ENCODE measurements around the gene KLHL20.

DNA sequence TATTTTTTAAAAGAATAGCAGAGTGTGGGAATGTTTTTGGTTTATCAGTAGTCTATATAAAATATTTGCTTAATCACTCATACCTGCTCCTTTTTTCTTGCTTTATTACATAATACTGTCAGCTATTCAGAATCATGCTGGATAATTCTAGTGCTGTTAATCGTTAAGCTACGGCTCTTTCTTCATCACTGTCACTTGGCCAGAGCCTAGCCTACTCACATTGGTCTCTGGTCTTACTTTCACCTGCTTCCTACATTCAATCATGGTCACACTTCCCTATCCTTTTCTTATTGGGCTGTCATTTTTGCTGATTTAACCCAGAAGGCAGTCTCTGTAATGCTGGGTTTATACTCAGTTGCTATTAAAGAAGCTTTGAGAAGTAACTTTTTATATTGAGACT, 2.5 kb downstream of the KLHL20 start:
- no peak for TF ChIP-seq EZH2 (IDR thresholded peaks at IDR 0.05; ENCODE audit: insufficient read depth, low read length)
- TF ChIP-seq, protein P1, sequence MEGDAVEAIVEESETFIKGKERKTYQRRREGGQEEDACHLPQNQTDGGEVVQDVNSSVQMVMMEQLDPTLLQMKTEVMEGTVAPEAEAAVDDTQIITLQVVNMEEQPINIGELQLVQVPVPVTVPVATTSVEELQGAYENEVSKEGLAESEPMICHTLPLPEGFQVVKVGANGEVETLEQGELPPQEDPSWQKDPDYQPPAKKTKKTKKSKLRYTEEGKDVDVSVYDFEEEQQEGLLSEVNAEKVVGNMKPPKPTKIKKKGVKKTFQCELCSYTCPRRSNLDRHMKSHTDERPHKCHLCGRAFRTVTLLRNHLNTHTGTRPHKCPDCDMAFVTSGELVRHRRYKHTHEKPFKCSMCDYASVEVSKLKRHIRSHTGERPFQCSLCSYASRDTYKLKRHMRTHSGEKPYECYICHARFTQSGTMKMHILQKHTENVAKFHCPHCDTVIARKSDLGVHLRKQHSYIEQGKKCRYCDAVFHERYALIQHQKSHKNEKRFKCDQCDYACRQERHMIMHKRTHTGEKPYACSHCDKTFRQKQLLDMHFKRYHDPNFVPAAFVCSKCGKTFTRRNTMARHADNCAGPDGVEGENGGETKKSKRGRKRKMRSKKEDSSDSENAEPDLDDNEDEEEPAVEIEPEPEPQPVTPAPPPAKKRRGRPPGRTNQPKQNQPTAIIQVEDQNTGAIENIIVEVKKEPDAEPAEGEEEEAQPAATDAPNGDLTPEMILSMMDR (IDR thresholded peaks at IDR 0.05; ENCODE audit: insufficient read depth, low read depth, low read length): no peak

Data from astrocyte (in vitro differentiated cells and primary cell).